ENCODE measurements around the gene CRIP2. TPM values are rescaled to one million over a fixed set of nuclear protein-coding genes. Genes with fewer than 3 reads are reported as not detected.

CRIP2 gene
- total and polyA plus RNA-seq, 8 donors: 143 to 229 (median 181) TPM

GRCh38 chr14:105488781-105489541 is 14.3 kb downstream of the CRIP2 start:
- no peaks in the 10 kb centered on the region for H3K9me3 ChIP-seq
- TF ChIP-seq CTCF (IDR thresholded peaks at IDR 0.05): no peak
- H3K36me3 ChIP-seq: peaks cover 0 to 3% of the 10 kb centered on the region in 2 donors
- H3K4me1 ChIP-seq: peaks cover 27 to 76% of the 10 kb centered on the region in 2 donors
- intact Hi-C loops (cut with DNase I): loop anchor here in 1 of 2 donors (5.0 kb wide), 1 partner anchor 117 kb away; no protein-coding TSS in a partner anchor
- ATAC-seq: no peak
- H3K27ac ChIP-seq: peak overlapping the region; percentile 95 to 97
- no peak for DNase-seq
- peak overlapping the region in 1 of 2 donors; percentile 81 for H3K4me3 ChIP-seq
- peaks cover 0 to 44% of the 10 kb centered on the region in 2 donors for H3K27me3 ChIP-seq

GRCh38 chr14:105489542-105490266 is 15.1 kb downstream of the CRIP2 start:
- peak overlapping the region; percentile 95 to 97 for H3K27ac ChIP-seq
- H3K4me3 ChIP-seq: peak overlapping the region; percentile 60 to 81
- peak; percentile 86 to 92 (median 90) for DNase-seq
- intact Hi-C loops (cut with DNase I): loop anchor here in 1 of 2 donors (5.0 kb wide), 1 partner anchor 117 kb away; no protein-coding TSS in a partner anchor
- TF ChIP-seq CTCF (IDR thresholded peaks at IDR 0.05): peak; percentile 42 to 53
- H3K9me3 ChIP-seq: no peaks in the 10 kb centered on the region
- peaks cover 0 to 39% of the 10 kb centered on the region in 2 donors for H3K27me3 ChIP-seq
- ATAC-seq: peak; percentile 32
- peaks cover 25 to 68% of the 10 kb centered on the region in 2 donors for H3K4me1 ChIP-seq
- H3K36me3 ChIP-seq: peaks cover 0 to 6% of the 10 kb centered on the region in 2 donors

GRCh38 chr14:105490267-105490571 is 15.6 kb downstream of the CRIP2 start:
- Histone ChIP-seq H3K4me3 (peak overlapping the region; percentile 60 to 81), H3K4me1 (peaks cover 22 to 63% of the 10 kb centered on the region in 2 donors), H3K27me3 (peaks cover 0 to 33% of the 10 kb centered on the region in 2 donors), H3K36me3 (peaks cover 0 to 6% of the 10 kb centered on the region in 2 donors), H3K9me3 (no peaks in the 10 kb centered on the region), H3K27ac (peak overlapping the region; percentile 95 to 97)
- ATAC-seq (peak; percentile 0), DNase-seq (peak in 1 of 4 donors; percentile 87)
- no peak for TF ChIP-seq CTCF (IDR thresholded peaks at IDR 0.05)
- intact Hi-C loops (cut with DNase I): no loop called here

GRCh38 chr14:105490572-105491365 is 16.1 kb downstream of the CRIP2 start, which contains the start of gene TEDC1:
Gene TEDC1 (plus strand): TSS chr14:105491246. CDS start chr14:105491376, 130 bp downstream.
- Histone ChIP-seq H3K9me3 (no peaks in the 10 kb centered on the region), H3K36me3 (peaks cover 0 to 6% of the 10 kb centered on the region in 2 donors), H3K27ac (peak within 1 kb of the TSS; percentile 95 to 97), H3K27me3 (peaks cover 0 to 28% of the 10 kb centered on the region in 2 donors), H3K4me3 (peak within 1 kb of the TSS; percentile 73 to 81), H3K4me1 (peaks cover 21 to 58% of the 10 kb centered on the region in 2 donors)
- intact Hi-C loops (cut with DNase I): no loop called here
- ATAC-seq (peak; percentile 76), DNase-seq (peak; percentile 99 to 100 (median 100))
- peak; percentile 76 to 89 for TF ChIP-seq CTCF (IDR thresholded peaks at IDR 0.05)

Measured in left lung (tissue), 10 donors.